Right atrium auricular region (tissue), 2 donors: ENCODE data around the gene MLXIP. TPM values are rescaled to one million over a fixed set of nuclear protein-coding genes. Genes with fewer than 3 reads are reported as not detected.
A peak's percentile ranks its signal among the peaks of the same experiment; 100 is the strongest.

Experiments
- DNase-seq: peaks from one replicate; pipeline ENCODE4 v3.0.0-alpha.2; 2019; ENCODE audit warnings: low spot score
- H3K27ac ChIP-seq, 2 donors: fragments of 200-600 bp; sonication (generic); 1 replicate in 1 of 2; 2 replicates in 1 of 2; pipeline ENCODE4 v1.5.1; 2016 to 2019
- H3K27me3 ChIP-seq, 2 donors: fragments of 200-600 bp; sonication (generic); one replicate each; pipeline versions ENCODE4 v1.5.1 to v1.6.0; 2017 to 2019
- H3K36me3 ChIP-seq: fragments of 200-600 bp; sonication (generic); one replicate; pipeline ENCODE4 v1.5.1; 2016
- H3K4me1 ChIP-seq, 2 donors: fragments of 200-600 bp; sonication (generic); one replicate each; pipeline versions ENCODE4 v1.5.1 to v1.6.0; 2017 to 2019
- H3K4me3 ChIP-seq, 2 donors: fragments of 200-600 bp; sonication (generic); 1 replicate in 1 of 2; 2 replicates in 1 of 2; pipeline ENCODE4 v1.5.1; 2017 to 2019; ENCODE audit warnings: mild to moderate bottlenecking in 1 of 2, moderate library complexity in 1 of 2
- H3K9me3 ChIP-seq, 2 donors: fragments of 200-600 bp; sonication (generic); one replicate each; pipeline ENCODE4 v1.5.1; 2019
- total RNA-seq, 2 donors: library from RNA; depleted of rRNA; stranded (reverse); fragments of >200 nt; gene quantifications; one replicate each; pipeline ENCODE4 v1.1.0, GENCODE V29; 2016
- TF ChIP-seq, protein P1 (sequence below), 2 donors: fragments of 200-600 bp; sonication (generic); IDR thresholded peaks; one replicate each; pipeline ENCODE4 v1.5.1; 2019; ENCODE audit warnings: antibody characterized with exemption in 2 of 2

Gene MLXIP
- total RNA-seq, 2 donors from 2014 or later, result 14.2 to 24.1 TPM

DNA sequence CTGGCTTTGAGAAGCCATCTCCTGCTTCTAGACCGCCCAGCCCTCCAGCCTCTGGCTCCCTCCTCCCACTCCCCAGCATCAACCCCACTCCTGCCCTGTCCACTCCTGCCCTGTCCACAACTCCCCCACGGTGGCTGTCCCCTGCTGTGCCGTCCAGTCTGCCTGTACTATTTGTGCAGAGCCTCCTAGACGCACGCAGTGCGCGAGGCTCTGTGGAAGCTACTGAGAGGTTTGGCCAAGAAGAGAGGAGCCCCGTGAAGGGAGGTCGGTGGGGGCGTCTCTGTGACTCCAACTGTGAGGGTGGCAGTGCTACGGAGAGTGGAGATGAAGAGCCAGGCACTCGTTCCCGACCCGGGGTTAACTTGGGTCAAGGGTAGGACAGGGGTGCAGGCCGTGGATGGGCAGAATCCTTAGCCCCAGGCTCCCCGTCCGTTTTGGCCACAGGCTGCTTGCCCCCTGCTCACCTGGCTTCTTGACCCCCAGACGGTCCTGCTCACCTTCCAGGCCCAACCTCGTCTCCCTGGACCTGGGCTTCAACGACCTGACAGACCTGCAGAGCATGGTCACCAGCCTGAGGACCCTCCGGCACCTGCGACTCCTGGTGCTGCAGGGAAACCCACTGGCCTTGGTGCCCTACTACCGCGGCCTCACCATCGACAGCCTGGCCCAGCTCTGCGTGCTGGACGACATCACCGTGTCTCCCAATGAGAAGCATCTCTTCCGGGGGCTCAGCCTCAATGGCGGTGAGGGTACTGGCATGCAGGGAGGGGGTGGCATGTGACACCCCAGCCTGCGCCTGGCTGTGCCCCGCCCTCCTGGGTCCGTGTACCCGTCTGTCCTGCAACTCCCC lies 111.3 kb downstream of the MLXIP start:
- no peaks in the 10 kb centered on the region for H3K27me3 ChIP-seq
- TF ChIP-seq, protein P1, sequence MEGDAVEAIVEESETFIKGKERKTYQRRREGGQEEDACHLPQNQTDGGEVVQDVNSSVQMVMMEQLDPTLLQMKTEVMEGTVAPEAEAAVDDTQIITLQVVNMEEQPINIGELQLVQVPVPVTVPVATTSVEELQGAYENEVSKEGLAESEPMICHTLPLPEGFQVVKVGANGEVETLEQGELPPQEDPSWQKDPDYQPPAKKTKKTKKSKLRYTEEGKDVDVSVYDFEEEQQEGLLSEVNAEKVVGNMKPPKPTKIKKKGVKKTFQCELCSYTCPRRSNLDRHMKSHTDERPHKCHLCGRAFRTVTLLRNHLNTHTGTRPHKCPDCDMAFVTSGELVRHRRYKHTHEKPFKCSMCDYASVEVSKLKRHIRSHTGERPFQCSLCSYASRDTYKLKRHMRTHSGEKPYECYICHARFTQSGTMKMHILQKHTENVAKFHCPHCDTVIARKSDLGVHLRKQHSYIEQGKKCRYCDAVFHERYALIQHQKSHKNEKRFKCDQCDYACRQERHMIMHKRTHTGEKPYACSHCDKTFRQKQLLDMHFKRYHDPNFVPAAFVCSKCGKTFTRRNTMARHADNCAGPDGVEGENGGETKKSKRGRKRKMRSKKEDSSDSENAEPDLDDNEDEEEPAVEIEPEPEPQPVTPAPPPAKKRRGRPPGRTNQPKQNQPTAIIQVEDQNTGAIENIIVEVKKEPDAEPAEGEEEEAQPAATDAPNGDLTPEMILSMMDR (IDR thresholded peaks at IDR 0.05), result no peak
- no peaks in the 10 kb centered on the region for H3K36me3 ChIP-seq
- no peak overlapping the region for H3K27ac ChIP-seq
- H3K4me1 ChIP-seq, result no peaks in the 10 kb centered on the region
- no peaks in the 10 kb centered on the region for H3K9me3 ChIP-seq
- DNase-seq, result no peak
- no peak overlapping the region for H3K4me3 ChIP-seq

DNA sequence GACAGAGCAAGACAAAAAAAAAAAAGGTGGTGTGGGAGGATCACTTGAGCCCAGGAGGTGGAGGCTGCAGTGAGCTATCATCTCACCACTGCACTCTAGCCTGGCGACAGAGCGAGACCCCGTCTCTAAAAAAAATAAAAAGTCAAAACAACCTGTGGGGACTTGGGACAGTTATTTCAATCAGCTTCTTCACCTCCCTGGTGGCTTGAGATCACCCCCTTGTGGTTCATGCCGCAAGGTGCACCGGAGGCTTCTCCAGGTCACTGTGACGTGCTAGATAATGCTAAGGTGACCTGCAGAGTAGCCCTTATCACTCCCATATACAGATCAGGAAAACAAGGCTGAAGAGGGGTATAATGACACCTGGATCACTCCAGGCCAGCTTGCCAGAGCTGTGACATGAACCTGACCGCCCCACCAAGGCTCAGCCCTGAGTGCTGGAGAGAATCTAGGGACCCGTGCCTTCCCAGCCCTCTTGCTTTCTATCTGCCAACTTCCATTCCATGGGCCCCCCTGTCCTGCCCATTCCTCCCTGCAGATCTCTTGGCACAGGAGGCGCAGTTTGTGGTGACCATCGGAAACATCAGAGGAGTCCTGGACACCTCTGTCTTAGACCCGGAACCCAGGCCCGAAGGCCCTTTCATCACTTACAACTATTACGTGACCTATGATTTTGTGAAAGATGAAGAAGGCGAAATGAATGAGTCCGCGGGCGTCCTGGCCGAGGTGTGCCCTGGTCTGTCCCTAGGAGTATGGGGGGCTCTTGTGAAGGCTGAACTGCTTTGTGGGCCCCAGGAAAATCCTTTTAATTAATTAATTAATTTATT lies 112.5 kb downstream of the MLXIP start:
- TF ChIP-seq, protein P1 (IDR thresholded peaks at IDR 0.05), result peak in 1 of 2 donors; percentile 68
- no peaks in the 10 kb centered on the region for H3K27me3 ChIP-seq
- H3K36me3 ChIP-seq, result no peaks in the 10 kb centered on the region
- H3K4me1 ChIP-seq, result no peaks in the 10 kb centered on the region
- no peak overlapping the region for H3K4me3 ChIP-seq
- no peak for DNase-seq
- H3K9me3 ChIP-seq, result peaks cover 0 to 4% of the 10 kb centered on the region in 2 donors
- no peak overlapping the region for H3K27ac ChIP-seq

DNA sequence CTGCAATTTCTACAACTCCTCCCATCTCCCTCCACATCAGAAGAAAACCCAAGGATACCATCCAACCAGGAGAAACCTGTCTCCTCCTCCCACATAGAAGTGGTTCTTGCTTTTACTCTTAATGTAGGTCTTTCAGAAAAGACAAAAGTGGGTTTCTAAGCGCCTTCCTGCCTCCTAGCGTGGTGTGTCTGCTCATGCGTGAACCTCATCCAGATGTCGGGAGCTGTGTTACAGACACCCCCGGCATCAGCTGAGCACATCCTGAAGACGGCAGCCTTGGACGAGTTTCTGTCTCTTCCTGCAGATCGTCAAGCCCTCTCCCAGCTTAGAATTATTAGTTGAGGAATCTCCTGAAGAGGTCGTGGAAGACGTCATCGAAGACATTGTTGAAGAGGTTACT lies 113.9 kb downstream of the MLXIP start:
- H3K9me3 ChIP-seq, result peaks cover 0 to 4% of the 10 kb centered on the region in 2 donors
- H3K4me1 ChIP-seq, result no peaks in the 10 kb centered on the region
- H3K27me3 ChIP-seq, result no peaks in the 10 kb centered on the region
- no peak for DNase-seq
- no peak overlapping the region for H3K4me3 ChIP-seq
- no peaks in the 10 kb centered on the region for H3K36me3 ChIP-seq
- H3K27ac ChIP-seq, result no peak overlapping the region
- TF ChIP-seq, protein P1 (IDR thresholded peaks at IDR 0.05), result no peak

DNA sequence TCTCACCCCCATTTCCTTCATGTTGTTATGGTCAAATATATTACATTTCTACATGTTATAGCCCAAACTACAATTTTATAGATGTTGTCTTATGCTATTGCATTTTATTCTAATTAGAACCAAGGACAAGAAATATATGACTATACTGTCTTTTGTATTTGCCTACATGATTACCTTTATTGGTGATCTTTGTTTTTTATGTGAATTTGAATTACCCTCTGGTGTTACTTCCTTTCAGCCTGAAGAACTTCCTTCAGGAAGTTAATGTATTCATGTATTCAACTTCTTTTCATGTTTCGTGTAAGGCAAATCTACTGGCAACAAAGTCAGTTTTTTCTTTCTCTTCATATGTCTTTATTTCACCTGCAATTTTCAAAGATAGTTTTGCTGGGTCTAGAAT lies 116.2 kb downstream of the MLXIP start:
- H3K36me3 ChIP-seq, result no peaks in the 10 kb centered on the region
- no peak overlapping the region for H3K27ac ChIP-seq
- TF ChIP-seq, protein P1 (IDR thresholded peaks at IDR 0.05), result no peak
- no peaks in the 10 kb centered on the region for H3K4me1 ChIP-seq
- H3K9me3 ChIP-seq, result peaks cover 0 to 4% of the 10 kb centered on the region in 2 donors
- H3K4me3 ChIP-seq, result no peak overlapping the region
- H3K27me3 ChIP-seq, result no peaks in the 10 kb centered on the region
- DNase-seq, result no peak

DNA sequence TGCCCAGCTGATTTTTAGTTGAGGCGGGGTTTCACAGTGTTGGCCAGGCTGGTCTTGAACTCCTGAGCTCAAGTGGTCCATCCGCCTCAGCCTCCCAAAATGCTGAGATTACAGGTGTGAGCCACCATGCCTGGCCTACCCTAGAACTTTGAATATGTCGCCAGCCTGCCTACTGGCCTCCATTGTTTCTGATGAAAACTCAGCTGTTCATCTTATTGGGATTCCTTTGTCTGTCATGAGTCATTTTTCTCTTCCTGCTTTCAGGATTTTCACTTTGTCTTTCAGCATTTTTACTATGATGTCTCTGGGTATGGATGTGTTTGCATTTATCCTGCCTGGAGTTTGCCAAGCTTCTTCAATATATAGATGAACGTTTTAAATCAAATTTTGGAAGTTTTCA lies 116.8 kb downstream of the MLXIP start:
- DNase-seq, result no peak
- Histone ChIP-seq H3K27me3 (no peaks in the 10 kb centered on the region), H3K36me3 (no peaks in the 10 kb centered on the region), H3K27ac (no peak overlapping the region), H3K4me1 (no peaks in the 10 kb centered on the region), H3K9me3 (peaks cover 0 to 4% of the 10 kb centered on the region in 2 donors), H3K4me3 (no peak overlapping the region)
- TF ChIP-seq, protein P1 (IDR thresholded peaks at IDR 0.05), result no peak

Other genes starting within 250 kb of the MLXIP start
- gene HPD, start 219.9 kb upstream of the MLXIP start, total RNA-seq, result 1 to 10 TPM in 1 of 2 donors, under 1 TPM in 1; 0.39 to 1.3 TPM
- gene PSMD9, start 190.0 kb upstream of the MLXIP start, total RNA-seq, result 10 to 100 TPM; 33.2 to 59.2 TPM
- gene CFAP251, start 160.2 kb upstream of the MLXIP start, total RNA-seq, result 1 to 10 TPM; 1.0 to 2.2 TPM
- gene BCL7A, start 56.9 kb upstream of the MLXIP start, total RNA-seq, result 10 to 100 TPM; 11.5 to 21.2 TPM
- gene IL31, start 95.5 kb downstream of the MLXIP start, total RNA-seq, result not detected
- 1 to 10 TPM in 1 of 2 donors, under 1 TPM in 1; 0.71 to 1.8 TPM for gene LRRC43, start 104.4 kb downstream of the MLXIP start, total RNA-seq
- gene B3GNT4, start 125.0 kb downstream of the MLXIP start, total RNA-seq, result not detected
- 10 to 100 TPM; 36.9 to 55.0 TPM for gene DIABLO, start 147.3 kb downstream of the MLXIP start, total RNA-seq
- gene VPS33A, start 187.7 kb downstream of the MLXIP start, total RNA-seq, result 1 to 10 TPM; 7.6 to 8.4 TPM